ENCODE measurements around the gene EEFSEC.

DNA sequence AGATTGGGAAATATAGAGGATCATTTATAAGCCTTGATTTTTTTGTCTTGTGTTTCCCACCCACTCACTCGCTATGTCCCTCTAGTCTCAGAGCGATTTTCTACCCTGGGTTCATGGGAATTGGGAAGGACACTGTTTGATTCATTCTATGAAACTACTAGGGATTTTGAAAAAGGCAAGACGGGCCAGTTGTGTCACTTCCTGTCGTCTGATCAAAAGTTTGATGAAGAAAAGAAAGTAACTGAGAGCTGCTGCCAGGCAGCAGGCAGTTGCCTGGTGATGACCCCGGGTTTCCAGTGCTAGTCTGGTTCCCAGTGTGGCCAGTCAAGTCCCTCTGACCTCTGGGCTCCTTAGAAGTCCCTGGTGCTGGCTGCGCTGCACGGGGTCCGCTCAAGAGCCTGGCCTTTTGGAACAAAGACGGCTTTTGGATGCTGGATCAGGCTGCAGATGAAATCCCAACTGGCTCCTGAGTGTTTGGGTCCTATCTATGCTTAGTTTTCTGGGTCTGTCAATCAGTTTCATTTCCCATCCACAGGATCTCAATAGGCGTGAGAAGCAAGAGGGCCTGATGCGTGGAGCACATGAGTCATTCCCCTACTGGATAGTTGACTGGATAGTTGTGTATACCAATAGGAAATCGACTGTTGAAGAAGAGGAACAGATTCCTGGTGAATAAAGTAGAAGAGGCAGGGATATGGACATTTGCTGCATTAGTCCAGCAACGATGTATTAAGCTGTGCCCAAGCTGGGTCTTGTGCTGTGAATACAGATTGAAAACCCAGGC, 89.7 kb downstream of the EEFSEC start:
- TF ChIP-seq EZH2 (IDR thresholded peaks at IDR 0.05; ENCODE audit: low read length), result no peak
- TF ChIP-seq, protein P1, sequence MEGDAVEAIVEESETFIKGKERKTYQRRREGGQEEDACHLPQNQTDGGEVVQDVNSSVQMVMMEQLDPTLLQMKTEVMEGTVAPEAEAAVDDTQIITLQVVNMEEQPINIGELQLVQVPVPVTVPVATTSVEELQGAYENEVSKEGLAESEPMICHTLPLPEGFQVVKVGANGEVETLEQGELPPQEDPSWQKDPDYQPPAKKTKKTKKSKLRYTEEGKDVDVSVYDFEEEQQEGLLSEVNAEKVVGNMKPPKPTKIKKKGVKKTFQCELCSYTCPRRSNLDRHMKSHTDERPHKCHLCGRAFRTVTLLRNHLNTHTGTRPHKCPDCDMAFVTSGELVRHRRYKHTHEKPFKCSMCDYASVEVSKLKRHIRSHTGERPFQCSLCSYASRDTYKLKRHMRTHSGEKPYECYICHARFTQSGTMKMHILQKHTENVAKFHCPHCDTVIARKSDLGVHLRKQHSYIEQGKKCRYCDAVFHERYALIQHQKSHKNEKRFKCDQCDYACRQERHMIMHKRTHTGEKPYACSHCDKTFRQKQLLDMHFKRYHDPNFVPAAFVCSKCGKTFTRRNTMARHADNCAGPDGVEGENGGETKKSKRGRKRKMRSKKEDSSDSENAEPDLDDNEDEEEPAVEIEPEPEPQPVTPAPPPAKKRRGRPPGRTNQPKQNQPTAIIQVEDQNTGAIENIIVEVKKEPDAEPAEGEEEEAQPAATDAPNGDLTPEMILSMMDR (optimal IDR thresholded peaks at IDR 0.05 in 1 of 3, IDR thresholded peaks at IDR 0.05 in 1 of 3, conservative IDR thresholded peaks at IDR 0.05 in 1 of 3; ENCODE audit: extremely low read depth in 1 of 3, insufficient read depth in 2 of 3, low read length in 3 of 3), result no peak
